HCEC 1CT (cell line): ENCODE results near the gene TTLL6.

Source experiments
- DNase-seq: peaks from one replicate; pipeline ENCODE4 v3.0.0-alpha.2; 2017

Gene TTLL6

DNA sequence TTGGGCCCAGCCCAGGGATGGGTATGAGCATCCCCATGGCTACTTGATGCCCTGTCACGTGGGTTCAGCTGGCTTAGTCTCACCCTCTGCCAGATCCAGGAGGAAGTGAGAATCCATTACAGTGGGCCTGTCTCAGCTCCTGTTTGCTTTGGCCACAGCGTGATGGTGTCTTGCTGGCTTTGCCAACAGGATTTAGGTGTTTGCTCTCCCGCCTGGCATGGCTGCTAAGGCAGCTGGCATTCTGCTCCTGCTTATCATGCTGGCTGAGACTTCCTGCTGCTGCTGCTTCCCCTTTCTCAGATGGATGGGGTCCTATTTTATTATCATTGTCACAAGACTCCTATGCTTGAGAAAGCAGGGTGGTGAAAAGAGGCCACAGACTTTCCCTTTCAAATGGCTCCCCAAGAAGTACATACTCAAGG is 60.2 kb downstream of the TTLL6 start:
- DNase-seq = no peak

DNA sequence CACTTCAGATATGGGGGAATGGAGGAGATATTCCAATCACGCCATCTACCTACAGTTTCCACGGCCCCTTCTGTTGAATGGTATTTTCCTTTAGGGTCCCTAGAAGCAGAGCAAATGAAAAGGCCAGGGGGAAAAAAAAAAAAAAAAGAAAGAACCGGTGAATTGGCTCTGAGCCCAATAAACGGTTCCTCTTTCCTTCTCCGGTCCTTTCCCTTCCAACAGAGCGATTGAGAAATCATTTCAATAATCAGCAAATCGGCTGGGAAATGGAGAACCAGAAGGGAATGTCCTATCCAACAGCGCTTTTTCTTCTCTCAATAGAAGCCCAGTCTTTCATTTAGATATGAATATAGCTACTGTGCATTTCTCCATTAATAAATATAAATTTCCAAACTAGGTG is 61.7 kb downstream of the TTLL6 start:
- DNase-seq = no peak

DNA sequence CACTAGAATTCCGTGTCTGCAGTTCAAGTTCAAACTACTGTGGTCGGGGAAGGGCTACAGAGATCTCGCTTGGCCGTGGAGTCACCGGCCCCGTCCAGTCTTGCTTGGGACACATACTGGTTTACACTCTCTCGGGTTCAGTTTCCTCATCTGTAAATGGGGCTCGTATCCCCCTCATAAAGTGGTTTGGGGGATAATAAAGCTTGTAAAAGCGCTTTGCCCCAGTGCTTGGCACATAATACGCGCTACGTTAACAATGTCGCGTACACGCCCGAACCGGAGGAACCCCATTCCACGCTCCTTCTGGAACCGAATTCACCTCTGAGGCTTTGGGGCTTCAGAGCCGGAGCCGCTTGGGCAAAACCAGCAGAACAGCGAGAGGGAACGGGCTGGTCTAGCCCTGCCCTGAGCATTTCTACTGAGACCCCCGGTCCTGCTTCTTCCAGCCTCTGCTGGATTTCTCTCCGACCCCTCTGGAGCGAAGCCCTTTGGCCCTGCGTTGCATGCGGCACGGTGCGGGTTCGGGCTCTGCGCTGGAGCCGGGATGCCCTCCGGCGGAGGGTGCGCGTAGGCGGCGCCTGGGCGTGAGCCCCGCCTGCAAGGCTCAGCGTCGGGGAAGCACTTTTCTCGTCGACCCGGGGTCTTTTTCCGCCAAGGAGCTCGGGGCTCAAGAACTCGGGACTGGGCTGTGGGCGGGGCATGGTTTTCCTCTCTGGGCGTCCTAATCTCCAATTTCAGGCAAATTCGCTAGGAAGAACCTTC is 62.3 kb downstream of the TTLL6 start:
- no peak for DNase-seq

GRCh38 chr17:48753794-48754499 is 63.1 kb downstream of the TTLL6 start:
- peak; percentile 22 for DNase-seq

- no peak for DNase-seq
These were observed 64.4 kb downstream of the TTLL6 start for GRCh38 chr17:48752399-48753288.

- no peak for DNase-seq
These were observed 65.2 kb downstream of the TTLL6 start for GRCh38 chr17:48751733-48752398.

- DNase-seq = no peak
These were observed 65.9 kb downstream of the TTLL6 start for GRCh38 chr17:48751172-48751571.

GRCh38 chr17:48749621-48750553 is 67.1 kb downstream of the TTLL6 start:
- no peak for DNase-seq

GRCh38 chr17:48748718-48749566 is 68.1 kb downstream of the TTLL6 start:
- DNase-seq = no peak

GRCh38 chr17:48747445-48748363 is 69.3 kb downstream of the TTLL6 start:
- no peak for DNase-seq

GRCh38 chr17:48746916-48747444 is 70.0 kb downstream of the TTLL6 start:
- no peak for DNase-seq

DNA sequence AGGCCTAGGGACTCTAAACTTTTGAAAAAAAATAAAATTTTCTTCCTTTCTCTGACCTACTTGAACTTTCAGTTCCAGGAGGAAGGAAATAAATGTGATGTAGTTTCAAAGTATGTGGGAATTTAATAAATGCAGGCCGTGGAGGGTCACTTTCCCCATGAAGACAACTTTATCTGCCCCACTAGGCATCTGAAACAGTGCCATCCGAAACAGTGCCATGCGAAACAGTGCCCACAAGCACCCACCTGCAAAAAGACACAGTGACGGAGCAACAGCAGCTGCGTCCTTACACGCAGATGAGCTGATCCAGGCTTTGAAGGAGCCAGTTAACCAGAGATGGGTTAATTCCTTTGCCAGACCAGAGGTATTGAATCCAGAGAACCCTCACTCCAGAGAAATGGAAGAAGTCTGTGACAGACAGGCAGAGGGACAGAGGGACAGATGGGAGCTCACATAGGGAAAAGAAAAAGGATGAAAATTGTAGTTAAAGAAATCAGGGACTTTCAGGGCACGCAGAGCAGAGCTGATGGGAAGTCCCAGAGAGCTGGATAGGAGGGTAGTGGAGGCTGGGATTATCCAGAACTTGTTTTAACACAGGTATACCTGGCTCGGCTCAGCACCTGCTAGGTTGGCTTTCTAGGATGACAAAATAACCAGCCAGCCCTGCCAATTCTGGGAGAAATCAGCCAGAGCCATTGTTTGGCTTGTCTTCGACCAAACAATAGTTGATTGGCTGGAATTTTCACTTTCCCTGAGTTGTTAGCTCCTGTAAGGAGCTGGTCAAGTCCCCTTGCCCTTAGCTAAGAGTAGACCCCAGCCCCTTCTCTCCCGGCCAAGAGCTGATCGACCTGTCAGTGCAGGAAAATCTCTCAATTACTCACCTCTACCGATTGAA is 71.4 kb downstream of the TTLL6 start:
- no peak for DNase-seq

DNA sequence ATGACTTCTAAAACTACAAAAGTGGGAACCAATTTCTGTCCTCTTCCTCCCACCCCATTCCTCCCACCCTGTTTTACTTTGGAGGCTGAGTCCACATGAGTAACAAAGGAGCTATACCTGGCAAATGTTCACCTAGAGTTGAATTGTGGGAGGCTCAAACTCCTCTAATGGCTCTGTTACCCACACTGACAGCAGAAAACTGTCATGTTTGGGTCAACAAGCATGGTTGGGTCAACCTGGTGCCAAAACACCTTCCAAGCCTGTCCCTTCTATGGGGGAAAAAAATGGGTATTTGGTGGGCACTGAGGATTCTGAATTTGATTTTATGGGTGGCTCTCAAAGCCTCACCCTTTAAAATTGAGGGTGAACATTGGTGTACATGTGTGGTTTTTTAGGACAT is 76.5 kb downstream of the TTLL6 start:
- no peak for DNase-seq

DNA sequence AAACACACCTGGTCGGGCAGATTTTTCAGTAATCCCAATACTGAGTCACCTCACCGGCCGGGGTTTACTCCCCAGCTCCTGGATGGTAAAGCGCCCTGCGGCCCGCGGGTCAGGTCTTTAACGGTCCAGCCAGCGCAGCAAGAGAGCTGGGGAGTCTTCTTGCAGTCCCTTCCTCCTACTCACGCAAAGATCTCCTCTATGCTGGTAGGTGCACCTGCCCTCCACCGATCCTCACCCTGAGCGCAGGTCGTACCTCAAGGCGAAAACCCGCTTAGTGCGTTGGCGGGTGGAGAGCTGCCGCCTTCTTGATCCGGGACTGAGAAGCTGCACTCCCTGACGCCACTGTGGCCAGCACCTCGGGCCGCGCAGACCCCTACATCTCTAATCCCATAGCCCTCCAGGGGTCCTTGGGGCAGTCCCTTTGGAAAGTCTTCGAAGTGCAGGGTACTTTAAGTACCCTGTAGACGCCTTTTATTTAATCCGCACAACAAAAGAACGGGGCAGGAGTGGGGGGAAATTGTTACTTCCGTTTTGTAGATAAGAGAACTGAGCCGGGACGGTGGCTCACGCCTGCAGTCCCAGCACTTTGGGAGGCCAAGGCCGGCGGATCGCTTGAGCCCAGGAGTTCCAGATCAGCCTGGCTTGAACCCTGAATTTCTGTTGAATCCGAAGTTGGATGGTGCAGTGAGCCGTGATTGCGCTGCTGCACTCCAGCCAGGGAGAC is 78.1 kb downstream of the TTLL6 start:
- no peak for DNase-seq

GRCh38 chr17:48738424-48738802 is 78.6 kb downstream of the TTLL6 start:
- DNase-seq = no peak

DNA sequence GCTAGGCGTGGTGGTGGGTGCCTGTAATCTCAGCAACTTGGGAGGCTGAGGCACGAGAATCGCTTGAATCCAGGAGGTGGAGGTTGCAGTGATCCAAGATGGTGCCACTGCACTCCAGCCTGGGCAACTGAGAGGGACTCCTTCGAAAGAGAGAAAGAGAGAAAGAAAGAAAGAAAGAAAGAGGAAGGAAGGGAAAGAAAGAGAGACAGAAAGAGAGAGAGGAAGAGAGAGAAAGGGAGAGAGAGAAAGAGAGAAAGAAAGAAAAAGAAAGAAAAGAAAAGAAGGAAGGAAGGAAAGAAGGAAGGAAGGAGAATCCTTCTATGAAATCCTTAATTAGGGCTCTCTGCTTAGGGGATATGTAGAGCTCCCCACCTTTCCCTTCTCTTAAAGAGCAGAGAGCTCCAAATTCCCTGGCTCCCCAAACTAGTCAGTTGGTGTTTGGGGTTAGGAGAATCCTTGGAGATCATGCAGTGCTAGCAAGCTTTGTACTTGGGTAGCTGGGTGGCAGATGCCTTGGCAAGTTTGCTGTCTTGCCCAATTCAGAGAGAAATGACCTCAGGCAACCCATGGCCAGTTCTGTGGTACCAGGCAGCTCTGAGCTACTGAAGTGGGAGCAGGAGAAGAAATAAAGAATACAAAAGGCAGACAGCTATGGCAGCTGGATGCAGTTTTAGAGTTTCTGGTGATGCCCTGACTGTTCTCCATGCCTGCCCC is 79.5 kb downstream of the TTLL6 start:
- DNase-seq = no peak

DNA sequence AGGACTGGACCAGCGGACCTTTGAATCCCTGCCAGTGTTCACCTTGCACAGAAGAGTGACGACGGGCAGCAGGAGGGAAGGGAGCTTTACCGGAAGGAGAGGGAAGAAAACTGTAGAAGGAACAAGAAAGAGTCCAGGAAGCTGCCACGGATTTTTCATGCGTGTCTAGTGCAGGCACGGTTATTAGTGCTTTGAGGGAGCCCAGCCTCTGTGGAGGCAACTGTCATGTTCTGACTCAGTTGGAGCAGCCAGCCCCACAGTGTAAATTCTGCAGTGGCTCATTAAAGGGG is 82.0 kb downstream of the TTLL6 start:
- DNase-seq = no peak
